ENCODE results near the gene SIX2.

- TF ChIP-seq CTCF (IDR thresholded peaks at IDR 0.05) = no peak
- TF ChIP-seq POLR2AphosphoS5 (IDR thresholded peaks at IDR 0.05; ENCODE audit: low read depth, low read length) = no peak
- TF ChIP-seq REST (IDR thresholded peaks at IDR 0.05; ENCODE audit: insufficient read depth in 1 of 2, low read depth in 2 of 2, low read length in 1 of 2) = no peak
- TF ChIP-seq TCF7L2 (IDR thresholded peaks at IDR 0.05; ENCODE audit: low read depth, low read length) = no peak
- no peak for TF ChIP-seq SIN3A (IDR thresholded peaks at IDR 0.05; ENCODE audit: borderline replicate concordance, insufficient read depth, low read depth, low read length)
These were observed 11.2 kb upstream of the SIX2 start for GRCh38 chr2:45020439-45020838.
